Astrocyte (in vitro differentiated cells and primary cell): ENCODE measurements around the gene IGHMBP2.

ENCODE experiments used
- EZH2 ChIP-seq: IDR thresholded peaks from 2 replicates; pipeline ENCODE4 v1.6.1; 2012; ENCODE audit warnings: mild to moderate bottlenecking, low read length, inconsistent platforms; ENCODE audit not compliant: insufficient read depth
- TF ChIP-seq, protein P1 (sequence below): IDR thresholded peaks from 2 replicates; pipeline ENCODE4 v1.5.1; 2011; ENCODE audit warnings: low read depth, mild to moderate bottlenecking, inconsistent platforms, low read length, moderate library complexity; ENCODE audit not compliant: insufficient read depth

DNA sequence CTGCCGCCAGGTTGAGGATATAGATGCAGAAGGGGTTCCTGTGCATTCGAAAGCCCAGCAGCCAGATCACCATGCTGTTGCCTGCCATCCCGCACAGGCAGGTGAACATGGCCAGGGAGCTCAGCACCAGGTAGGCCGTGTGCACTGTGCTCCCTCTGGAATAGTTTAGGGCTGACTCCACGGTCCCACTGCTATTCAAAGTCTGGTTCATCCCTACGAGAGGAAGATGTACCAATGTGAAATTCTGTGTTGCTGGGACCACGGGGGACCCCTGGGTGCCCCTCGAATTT is 77.0 kb downstream of the IGHMBP2 start, which contains the start of gene MRGPRD:
- TF ChIP-seq, protein P1, sequence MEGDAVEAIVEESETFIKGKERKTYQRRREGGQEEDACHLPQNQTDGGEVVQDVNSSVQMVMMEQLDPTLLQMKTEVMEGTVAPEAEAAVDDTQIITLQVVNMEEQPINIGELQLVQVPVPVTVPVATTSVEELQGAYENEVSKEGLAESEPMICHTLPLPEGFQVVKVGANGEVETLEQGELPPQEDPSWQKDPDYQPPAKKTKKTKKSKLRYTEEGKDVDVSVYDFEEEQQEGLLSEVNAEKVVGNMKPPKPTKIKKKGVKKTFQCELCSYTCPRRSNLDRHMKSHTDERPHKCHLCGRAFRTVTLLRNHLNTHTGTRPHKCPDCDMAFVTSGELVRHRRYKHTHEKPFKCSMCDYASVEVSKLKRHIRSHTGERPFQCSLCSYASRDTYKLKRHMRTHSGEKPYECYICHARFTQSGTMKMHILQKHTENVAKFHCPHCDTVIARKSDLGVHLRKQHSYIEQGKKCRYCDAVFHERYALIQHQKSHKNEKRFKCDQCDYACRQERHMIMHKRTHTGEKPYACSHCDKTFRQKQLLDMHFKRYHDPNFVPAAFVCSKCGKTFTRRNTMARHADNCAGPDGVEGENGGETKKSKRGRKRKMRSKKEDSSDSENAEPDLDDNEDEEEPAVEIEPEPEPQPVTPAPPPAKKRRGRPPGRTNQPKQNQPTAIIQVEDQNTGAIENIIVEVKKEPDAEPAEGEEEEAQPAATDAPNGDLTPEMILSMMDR = no peak
- TF ChIP-seq EZH2 = no peak
